Activated CD4-positive, alpha-beta T cell treated with anti-CD3 and anti-CD28 coated beads, Interleukin-2, amount 50 U/mL, for 24 hours (primary cell): ENCODE measurements around the gene SKIL.

Experiments used
- DNase-seq, 2 donors: peaks; one replicate each; pipeline ENCODE4 v3.0.0-alpha.2; 2020; ENCODE audit warnings: low read depth in 1 of 2, low spot score in 1 of 2

Gene SKIL

DNA sequence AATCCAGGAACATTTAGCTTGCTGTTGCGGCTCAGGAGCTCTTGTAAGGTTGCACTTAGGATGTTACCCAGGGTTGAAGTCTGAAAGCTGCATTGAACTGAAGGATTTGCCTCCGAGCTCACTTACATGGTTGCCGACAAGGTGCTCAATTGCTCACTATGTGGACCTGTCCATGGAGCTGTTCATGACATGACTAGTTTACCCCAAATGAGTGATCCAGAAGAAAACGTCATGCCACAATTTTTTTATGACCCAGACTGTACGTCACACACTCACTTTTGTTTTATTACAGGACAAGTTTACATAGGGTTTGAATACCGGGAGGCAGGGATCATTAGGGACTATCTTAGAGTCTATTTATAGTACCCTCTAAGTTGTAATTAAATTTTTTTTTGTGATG is 40.2 kb downstream of the SKIL start:
- no peak for DNase-seq

DNA sequence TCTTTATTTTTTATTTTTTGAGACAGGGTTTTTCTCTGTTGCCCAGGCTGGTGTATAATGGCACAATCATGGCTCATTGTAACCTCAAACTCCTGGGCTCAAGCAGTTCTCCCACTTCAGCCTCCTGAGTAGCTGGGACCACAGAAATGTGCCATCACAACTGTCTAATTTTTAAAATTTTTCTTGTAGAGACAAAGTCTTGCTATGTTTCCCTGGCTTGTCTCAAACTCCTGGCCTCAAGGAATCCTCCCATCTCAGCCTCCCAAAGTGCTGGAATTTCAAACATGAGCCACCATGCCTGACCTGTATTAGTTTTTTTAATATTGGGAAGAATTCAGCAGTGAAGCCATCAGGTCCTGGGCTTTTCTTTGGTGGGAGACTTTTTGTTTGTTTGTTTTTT is 47.6 kb downstream of the SKIL start:
- no peak for DNase-seq

DNA sequence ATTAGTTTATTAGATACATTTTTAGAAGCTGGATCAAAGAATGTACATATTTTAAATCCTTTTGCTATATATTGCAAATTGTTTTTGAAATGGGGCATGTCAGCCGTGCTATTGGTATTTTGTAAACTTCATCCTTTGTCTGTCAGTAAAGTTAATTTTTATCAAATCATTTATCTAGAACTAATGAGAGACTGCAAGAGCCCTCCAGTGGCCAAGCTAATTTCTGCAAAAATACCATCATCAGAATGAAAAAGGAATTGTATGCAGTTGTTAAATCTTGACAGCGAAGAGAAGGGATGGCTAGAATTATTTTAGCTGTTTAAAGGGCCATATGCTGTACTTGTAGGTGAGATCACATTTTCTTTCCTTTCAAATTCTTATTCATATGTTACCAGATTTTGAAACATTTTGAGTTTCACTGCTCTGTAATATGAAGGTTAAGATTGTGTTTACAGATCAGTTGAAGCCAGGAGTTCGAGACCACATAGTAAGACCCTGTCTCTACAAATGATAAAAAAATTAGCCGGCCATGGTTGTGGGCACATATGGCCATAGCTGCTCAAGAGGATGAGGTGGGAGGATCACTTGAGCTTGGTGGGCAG is 53.0 kb downstream of the SKIL start:
- DNase-seq: no peak

GRCh38 chr3:170413291-170413690 is 55.8 kb downstream of the SKIL start:
- no peak for DNase-seq

- peak in 1 of 2 donors; percentile 26 for DNase-seq
Measured at GRCh38 chr3:170414202-170414663, 56.7 kb downstream of the SKIL start.

GRCh38 chr3:170417090-170417489 is 59.6 kb downstream of the SKIL start:
- DNase-seq: no peak

DNA sequence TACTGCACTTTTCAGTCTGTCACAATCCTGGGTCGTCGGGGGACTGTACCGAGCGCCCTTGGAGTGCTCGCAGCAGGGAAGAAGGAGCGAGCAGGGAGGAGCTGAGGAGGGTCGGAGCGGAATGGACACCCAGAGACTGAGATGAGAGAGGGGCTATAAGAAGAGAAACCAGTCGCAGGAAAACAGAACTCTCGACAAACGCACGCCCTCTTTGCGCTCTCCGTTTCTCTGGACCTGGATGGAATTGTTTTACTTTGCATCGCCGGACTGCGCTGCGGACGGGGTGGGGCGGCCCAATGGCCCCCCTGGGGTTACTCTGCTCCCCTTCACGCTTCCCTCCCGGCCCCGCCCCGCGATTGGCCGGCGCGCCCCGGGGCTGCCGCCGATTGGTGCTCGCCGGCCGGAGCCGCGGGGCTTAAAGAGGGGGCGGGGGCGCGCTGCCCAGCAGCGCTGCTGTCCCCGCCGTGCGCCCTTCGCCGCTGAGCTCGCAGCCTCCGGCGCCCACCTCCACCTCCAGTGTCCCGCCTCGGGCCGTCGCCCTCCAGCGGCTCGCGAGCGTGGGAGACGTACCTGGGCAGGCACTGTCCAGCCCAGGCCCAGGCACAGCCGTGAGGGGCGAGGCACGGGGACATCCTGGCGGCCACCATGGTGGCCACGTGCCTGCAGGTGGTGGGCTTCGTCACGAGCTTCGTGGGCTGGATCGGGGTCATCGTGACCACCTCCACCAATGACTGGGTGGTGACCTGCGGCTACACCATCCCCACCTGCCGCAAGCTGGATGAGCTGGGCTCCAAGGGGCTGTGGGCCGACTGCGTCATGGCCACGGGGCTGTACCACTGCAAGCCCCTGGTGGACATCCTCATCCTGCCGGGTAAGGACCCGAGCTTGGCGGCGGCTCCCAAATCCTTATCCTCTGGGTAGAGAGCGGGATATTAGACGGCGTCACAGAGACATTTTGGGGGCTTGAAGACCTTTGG is 61.2 kb downstream of the SKIL start, which contains the start of gene CLDN11:
Gene CLDN11, plus strand, starts transcription at position 447 of the 977 bp plus-strand sequence. Its CDS starts 199 bp downstream, at position 646.
- no peak for DNase-seq

DNA sequence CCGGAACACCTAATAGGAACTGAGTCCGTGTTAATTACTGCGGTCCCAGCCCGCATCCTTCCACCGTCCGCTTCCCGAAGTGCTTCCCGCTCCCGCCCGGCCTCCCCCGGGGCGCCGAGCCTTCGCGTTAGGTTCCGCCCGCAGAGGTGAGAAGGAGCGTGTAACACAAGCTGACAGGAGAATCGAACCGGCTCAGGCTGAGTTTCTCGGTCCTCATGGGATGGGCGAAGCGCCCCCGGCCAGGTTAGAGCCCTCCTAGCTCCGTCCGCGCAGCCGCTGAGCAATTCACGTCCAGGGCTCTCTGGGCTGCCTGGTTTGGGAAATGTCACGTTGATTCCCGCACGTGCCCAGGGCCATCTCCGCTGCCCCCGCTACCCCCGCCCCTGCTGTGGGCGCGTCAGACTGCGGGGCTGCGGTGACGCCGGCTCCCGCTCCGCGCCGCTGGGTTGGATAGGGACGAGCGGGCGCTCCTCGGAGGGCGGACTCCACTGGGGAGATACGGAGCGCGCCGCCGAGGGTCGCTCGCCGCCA is 62.1 kb downstream of the SKIL start:
- DNase-seq: no peak

GRCh38 chr3:170420307-170420821 is 62.8 kb downstream of the SKIL start:
- no peak for DNase-seq

GRCh38 chr3:170421111-170421641 is 63.7 kb downstream of the SKIL start:
- no peak for DNase-seq

DNA sequence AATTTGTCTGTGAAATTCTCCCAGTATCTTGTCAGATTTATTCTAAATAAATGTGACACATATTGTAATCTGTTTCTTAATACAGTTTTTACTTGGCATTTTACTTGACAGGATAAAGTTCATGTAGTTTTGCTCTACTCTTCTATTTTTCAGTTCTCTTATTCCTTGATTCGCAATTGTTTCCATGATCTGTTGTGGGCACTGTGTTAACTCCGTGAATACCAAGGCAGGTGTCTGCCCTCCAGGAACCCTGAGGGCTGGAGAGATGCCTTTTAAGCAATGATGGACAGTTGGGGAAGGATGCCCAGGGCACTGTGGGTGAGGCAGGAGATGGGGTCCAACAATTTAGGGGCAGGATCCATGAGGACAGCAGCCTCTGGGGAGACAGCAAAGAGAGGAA is 64.2 kb downstream of the SKIL start:
- no peak for DNase-seq

GRCh38 chr3:170423001-170423615 is 65.6 kb downstream of the SKIL start:
- DNase-seq: no peak

DNA sequence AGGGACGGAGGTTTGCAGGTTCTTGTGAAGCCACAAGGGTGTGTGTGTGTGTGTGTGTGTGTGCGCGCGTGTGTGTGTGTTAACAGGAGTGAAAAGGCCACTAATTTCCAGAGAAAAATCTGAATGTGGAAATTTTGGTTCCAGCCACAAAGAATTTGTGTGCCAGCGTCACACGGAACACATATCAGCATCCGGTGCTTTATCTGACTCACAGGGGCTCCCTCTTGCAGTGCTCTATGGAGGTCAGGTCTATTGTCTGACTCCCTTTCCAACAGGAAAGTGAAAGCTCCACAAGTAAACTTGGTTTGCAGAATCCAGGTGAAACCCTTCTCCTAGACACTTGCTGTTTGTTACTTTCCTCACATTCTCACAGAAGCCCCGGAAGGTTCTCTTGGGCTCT is 67.4 kb downstream of the SKIL start:
- no peak for DNase-seq

DNA sequence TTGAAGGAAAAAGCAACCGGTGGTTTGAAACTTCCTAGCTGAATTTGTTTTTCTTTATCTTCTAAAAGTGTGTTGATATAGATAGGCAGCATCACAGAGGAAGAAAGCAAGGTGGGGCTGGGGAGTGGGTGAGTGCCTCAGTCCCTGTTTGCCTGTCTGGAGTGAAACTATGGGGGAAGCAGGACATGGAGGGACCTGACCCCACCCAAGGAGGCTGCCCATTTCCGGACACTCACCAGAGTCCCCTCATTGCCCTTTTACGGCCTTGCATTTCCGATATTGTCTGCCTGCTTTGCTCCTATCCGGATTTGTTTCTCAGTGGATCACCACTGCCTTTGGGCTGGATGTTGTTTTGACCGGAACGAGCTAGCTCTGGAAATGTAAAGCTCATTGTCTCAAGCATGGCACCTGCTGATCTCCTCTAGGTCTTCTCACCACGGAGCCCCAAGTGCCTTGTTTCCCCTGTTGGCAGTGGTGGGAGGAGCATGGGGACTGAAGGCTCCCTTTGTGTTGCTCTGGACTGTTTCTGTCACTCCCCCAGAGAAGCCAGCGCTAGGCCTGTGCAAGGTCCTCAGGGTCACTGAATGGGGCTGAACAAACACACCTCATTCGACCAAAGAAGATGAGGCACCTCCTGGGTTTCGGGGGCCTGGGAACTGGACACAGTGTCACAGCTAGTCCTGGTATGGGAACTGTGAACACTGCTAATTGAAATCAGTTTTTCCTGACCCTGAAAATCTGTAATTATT is 68.2 kb downstream of the SKIL start:
- no peak for DNase-seq

DNA sequence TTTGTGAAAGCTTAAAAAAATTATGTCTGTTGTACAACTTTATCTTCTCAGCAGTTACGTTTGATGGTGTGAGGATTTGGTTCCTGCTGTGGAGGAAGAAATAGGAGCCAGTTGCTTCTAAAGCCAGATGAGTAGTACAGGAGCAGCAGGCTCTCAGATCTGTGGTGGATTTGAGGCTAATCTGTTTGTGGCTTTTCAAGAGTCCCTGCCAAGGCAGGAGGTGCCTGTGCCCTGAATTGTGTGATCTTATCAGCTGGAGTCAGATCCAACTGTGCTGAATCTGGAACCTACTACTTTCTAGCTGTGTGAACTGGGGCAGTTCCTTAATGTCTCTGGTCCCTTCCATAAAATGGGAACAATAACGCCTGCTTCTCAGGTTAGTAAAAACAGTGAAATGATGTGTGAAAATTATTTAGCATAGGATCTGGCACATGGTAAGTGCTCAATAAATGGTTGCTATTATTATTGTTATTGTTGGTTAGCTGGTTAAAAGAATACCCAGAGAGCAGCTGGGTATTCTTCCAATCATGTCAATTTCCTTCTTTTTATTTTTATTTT is 68.8 kb downstream of the SKIL start:
- DNase-seq: no peak

GRCh38 chr3:170428095-170428494 is 70.6 kb downstream of the SKIL start:
- DNase-seq: no peak

GRCh38 chr3:170429050-170429449 is 71.5 kb downstream of the SKIL start:
- no peak for DNase-seq

- no peak for DNase-seq
Measured at GRCh38 chr3:170431054-170431453, 73.5 kb downstream of the SKIL start.

- DNase-seq: no peak
Measured at GRCh38 chr3:170432416-170432815, 74.9 kb downstream of the SKIL start.

- DNase-seq: no peak
Measured at GRCh38 chr3:170436697-170437096, 79.2 kb downstream of the SKIL start.
